ENCODE results near the gene TENT5C. TPM values are rescaled to one million over a fixed set of nuclear protein-coding genes. Genes with fewer than 3 reads are reported as not detected.
A peak's percentile ranks its signal among the peaks of the same experiment; 100 is the strongest.

The TENT5C gene
- total RNA-seq, 4 donors from 2014 or later, result 2.7 to 5.0 (median 3.4) TPM

DNA sequence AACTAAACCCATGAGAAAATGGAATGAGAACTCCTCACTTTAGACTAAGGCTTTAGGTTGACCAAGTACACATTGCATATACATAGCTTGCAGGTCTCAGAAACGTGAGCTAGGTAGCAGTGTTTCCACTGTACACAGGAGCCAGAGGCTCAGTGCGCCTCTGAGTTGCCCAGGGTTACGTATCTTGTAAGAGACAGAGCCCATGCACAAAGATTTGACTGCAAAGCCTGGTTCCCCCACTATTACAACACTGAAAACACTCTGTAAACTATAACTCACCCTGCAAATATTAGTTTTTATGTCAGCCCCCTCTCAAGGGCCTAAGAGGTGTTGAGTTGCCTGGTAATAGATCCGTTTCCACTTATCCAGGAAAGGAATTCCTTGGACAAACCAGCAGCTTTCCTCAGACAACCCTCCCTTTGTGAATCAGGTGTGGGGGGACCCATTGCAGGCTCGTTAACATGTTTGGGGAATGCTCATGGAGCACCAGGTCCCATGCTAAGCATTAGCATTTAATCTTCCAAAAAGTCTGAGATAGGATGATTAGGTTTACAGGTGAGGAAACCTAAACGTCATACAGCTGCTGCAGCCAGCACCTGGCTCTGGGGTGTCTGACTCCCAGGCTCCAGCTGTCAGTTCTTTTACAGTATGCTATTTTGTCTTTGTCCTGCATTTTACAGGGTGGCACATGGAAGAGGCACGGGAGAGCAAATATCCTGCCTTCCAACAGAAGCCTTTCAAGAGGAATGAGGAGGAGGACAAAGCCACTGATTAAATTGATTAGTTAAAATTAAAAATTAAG, 25.7 kb downstream of the TENT5C start:
- Histone ChIP-seq H3K4me3 (no peak overlapping the region), H3K27ac (no peak overlapping the region), H3K4me1 (no peaks in the 10 kb centered on the region), H3K27me3 (no peaks in the 10 kb centered on the region), H3K36me3 (no peaks in the 10 kb centered on the region), H3K9me3 (no peaks in the 10 kb centered on the region)
- no peak for TF ChIP-seq POLR2AphosphoS5 (IDR thresholded peaks at IDR 0.05)
- no peak for TF ChIP-seq EP300 (IDR thresholded peaks at IDR 0.05)
- TF ChIP-seq, protein P1, sequence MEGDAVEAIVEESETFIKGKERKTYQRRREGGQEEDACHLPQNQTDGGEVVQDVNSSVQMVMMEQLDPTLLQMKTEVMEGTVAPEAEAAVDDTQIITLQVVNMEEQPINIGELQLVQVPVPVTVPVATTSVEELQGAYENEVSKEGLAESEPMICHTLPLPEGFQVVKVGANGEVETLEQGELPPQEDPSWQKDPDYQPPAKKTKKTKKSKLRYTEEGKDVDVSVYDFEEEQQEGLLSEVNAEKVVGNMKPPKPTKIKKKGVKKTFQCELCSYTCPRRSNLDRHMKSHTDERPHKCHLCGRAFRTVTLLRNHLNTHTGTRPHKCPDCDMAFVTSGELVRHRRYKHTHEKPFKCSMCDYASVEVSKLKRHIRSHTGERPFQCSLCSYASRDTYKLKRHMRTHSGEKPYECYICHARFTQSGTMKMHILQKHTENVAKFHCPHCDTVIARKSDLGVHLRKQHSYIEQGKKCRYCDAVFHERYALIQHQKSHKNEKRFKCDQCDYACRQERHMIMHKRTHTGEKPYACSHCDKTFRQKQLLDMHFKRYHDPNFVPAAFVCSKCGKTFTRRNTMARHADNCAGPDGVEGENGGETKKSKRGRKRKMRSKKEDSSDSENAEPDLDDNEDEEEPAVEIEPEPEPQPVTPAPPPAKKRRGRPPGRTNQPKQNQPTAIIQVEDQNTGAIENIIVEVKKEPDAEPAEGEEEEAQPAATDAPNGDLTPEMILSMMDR (IDR thresholded peaks at IDR 0.05), result no peak
- TF ChIP-seq POLR2A (IDR thresholded peaks at IDR 0.05), result no peak
- peak in 1 of 2 donors; percentile 18 for DNase-seq (ENCODE audit: low spot score in 2 of 2)
- 78% methylated on average over 7 of the region's 7 CpGs for WGBS

DNA sequence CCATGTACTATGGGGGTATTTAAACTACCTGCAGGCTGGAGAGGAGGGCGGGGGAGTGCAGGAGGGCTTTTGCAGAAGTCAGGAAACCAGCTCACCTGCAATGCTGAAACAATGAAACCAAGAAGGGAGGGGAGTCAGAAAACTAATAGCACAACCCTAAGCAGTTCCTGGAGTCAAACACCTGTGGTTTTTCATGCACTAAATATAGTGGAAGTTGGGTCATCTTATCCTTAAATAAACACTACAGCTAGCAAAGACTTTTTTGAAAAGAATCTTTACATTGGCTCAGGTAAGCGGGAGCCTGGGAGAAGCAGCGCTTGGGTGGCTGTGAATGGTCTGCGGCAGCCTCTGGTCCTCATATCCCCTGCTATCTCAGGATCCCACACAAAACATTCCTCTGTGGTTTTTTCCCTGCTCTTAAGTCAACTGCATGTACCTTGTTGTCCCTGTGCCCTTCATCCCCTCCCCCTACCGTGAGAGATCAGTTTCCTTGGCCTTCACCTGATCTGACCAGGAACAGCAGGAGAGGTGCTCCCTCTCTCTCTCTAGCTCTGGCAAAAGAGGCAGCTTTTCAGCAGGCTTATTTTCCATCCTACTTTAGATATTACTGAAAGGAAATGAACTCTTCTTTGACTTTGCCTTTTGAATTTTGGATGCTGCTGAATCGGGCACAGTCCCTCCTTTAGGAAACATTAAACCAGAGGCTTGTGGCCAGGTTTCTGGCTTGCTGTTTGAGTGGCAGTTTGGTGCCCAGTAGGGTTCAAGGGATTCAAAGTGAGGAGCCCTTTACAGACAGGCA, 26.6 kb downstream of the TENT5C start:
- no peaks in the 10 kb centered on the region for H3K27me3 ChIP-seq
- no peak overlapping the region for H3K4me3 ChIP-seq
- H3K36me3 ChIP-seq, result no peaks in the 10 kb centered on the region
- DNase-seq (ENCODE audit: low spot score in 2 of 2), result peak in 1 of 2 donors; percentile 12
- TF ChIP-seq POLR2A (IDR thresholded peaks at IDR 0.05), result no peak
- TF ChIP-seq, protein P1 (IDR thresholded peaks at IDR 0.05), result no peak
- no peak for TF ChIP-seq POLR2AphosphoS5 (IDR thresholded peaks at IDR 0.05)
- TF ChIP-seq EP300 (IDR thresholded peaks at IDR 0.05), result no peak
- 71% methylated on average over 6 of the region's 6 CpGs for WGBS
- H3K4me1 ChIP-seq, result no peaks in the 10 kb centered on the region
- H3K9me3 ChIP-seq, result no peaks in the 10 kb centered on the region
- no peak overlapping the region for H3K27ac ChIP-seq

DNA sequence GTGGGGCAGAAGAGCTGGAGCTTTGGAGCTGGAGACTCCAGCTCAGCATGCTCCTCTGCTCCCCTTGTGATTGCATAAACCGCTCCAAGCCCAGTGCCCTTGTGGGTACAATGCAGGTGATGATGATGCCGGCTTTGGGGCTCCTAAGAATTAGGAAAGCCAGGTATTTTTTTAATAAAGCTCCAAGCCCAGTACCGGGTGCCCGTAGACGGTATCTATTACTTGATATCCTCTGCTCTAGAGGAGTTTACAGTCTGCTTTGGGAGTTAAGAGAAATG, 27.2 kb downstream of the TENT5C start:
- no peak overlapping the region for H3K4me3 ChIP-seq
- WGBS, result 84% methylated on average over 5 of the region's 5 CpGs
- peak in 1 of 2 donors; percentile 60 for DNase-seq (ENCODE audit: low spot score in 2 of 2)
- H3K27ac ChIP-seq, result no peak overlapping the region
- no peaks in the 10 kb centered on the region for H3K4me1 ChIP-seq
- H3K27me3 ChIP-seq, result no peaks in the 10 kb centered on the region
- H3K9me3 ChIP-seq, result no peaks in the 10 kb centered on the region
- TF ChIP-seq POLR2AphosphoS5 (IDR thresholded peaks at IDR 0.05), result no peak
- TF ChIP-seq, protein P1 (IDR thresholded peaks at IDR 0.05), result no peak
- no peak for TF ChIP-seq EP300 (IDR thresholded peaks at IDR 0.05)
- no peak for TF ChIP-seq POLR2A (IDR thresholded peaks at IDR 0.05)
- no peaks in the 10 kb centered on the region for H3K36me3 ChIP-seq

DNA sequence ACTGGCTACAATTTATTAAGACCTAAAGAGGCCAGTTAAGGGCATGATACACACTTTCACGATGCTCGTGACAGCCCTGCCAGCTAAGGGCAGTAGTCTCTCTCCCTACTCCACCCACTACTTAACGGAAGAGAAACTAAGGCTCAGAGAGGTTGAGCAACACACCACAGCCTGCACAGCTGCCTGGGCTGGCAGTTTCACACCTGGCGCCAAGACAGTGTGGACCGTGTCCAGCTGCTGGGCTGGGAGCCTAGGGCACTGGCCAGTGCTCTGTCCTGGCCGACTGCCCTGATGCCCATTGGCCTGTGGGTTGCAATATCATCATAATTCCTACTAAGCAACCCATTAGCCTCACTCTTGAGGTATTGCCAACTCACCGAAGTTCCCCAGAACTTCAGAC, 27.6 kb downstream of the TENT5C start:
- no peak for TF ChIP-seq POLR2AphosphoS5 (IDR thresholded peaks at IDR 0.05)
- no peak for TF ChIP-seq POLR2A (IDR thresholded peaks at IDR 0.05)
- no peak for TF ChIP-seq EP300 (IDR thresholded peaks at IDR 0.05)
- TF ChIP-seq, protein P1 (IDR thresholded peaks at IDR 0.05), result no peak
- no peaks in the 10 kb centered on the region for H3K4me1 ChIP-seq
- WGBS, result 82% methylated on average over 4 of the region's 7 CpGs
- H3K36me3 ChIP-seq, result no peaks in the 10 kb centered on the region
- no peak overlapping the region for H3K4me3 ChIP-seq
- H3K9me3 ChIP-seq, result no peaks in the 10 kb centered on the region
- no peak overlapping the region for H3K27ac ChIP-seq
- H3K27me3 ChIP-seq, result no peaks in the 10 kb centered on the region
- peak in 1 of 2 donors; percentile 40 for DNase-seq (ENCODE audit: low spot score in 2 of 2)

DNA sequence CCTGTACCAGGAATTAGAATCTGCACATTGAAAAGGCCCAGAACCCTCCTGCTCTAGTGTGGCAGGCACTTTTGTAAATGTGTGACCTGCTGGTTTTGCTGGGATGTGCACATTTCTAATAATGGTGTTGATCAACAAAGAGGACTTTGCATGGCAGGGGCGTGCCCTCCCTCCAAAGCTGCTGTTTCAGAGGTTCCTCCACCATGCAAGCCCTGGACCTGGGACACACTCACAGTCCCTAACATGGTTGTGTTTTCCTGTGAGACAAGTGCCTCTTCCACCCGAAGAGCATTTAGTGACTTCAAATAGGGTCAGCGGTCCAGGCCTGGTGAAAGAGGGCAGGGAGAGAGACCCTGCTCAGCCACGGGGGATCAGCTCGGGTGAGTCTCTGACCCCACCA, 28.1 kb downstream of the TENT5C start:
- Histone ChIP-seq H3K4me1 (no peaks in the 10 kb centered on the region), H3K4me3 (no peak overlapping the region), H3K9me3 (no peaks in the 10 kb centered on the region), H3K27ac (no peak overlapping the region), H3K36me3 (no peaks in the 10 kb centered on the region), H3K27me3 (no peaks in the 10 kb centered on the region)
- TF ChIP-seq, protein P1 (IDR thresholded peaks at IDR 0.05), result no peak
- TF ChIP-seq EP300 (IDR thresholded peaks at IDR 0.05) (no peak), POLR2A (IDR thresholded peaks at IDR 0.05) (no peak), POLR2AphosphoS5 (IDR thresholded peaks at IDR 0.05) (no peak)
- WGBS, result 93% methylated on average over 5 of the region's 5 CpGs
- peak in 1 of 2 donors; percentile 55 for DNase-seq (ENCODE audit: low spot score in 2 of 2)

Data from suprapubic skin (tissue), 4 donors.